Activated B cell treated with CpG ODN at 0.5 μM for 24 hours (primary cell): ENCODE measurements around the gene GPR180. TPM values are rescaled to one million over a fixed set of nuclear protein-coding genes. Genes with fewer than 3 reads are reported as not detected.
A peak's percentile ranks its signal among the peaks of the same experiment; 100 is the strongest.

Experiments
- ATAC-seq: fragments of 200-7000 bp; cut with Tn5 transposase; one replicate; pipeline ENCODE4 v1.10.0; 2021; ENCODE audit warnings: low read depth, mild to moderate bottlenecking, moderate library complexity
- CTCF ChIA-PET: fragments of 350-600 bp; sonication (Branson Sonifier 250); formaldehyde crosslinking; loops from one replicate; lab custom pipeline; 2021; ENCODE audit warnings: antibody characterized with exemption; lab: Charles Lee
- POLR2A ChIA-PET: fragments of 350-600 bp; sonication (Branson Sonifier 250); formaldehyde crosslinking; loops from one replicate; lab custom pipeline; 2021; ENCODE audit warnings: antibody characterized with exemption; lab: Charles Lee
- DNase-seq: peaks from one replicate; pipeline ENCODE4 v3.0.0; 2022
- H3K27ac Mint-ChIP-seq: one replicate; pipeline ENCODE4 v1.8.0; 2020; ENCODE audit warnings: mixed read lengths
- H3K27me3 Mint-ChIP-seq: one replicate; pipeline ENCODE4 v1.8.0; 2021; ENCODE audit warnings: mixed read lengths
- H3K36me3 Mint-ChIP-seq: one replicate; pipeline ENCODE4 v1.8.0; 2021; ENCODE audit warnings: low read depth, mixed read lengths
- H3K4me1 Mint-ChIP-seq: one replicate; pipeline ENCODE4 v1.8.0; 2021; ENCODE audit warnings: mixed read lengths
- H3K4me3 Mint-ChIP-seq: one replicate; pipeline ENCODE4 v1.8.0; 2020; ENCODE audit warnings: mild to moderate bottlenecking, mixed read lengths
- H3K9me3 Mint-ChIP-seq: one replicate; pipeline ENCODE4 v1.8.0; 2020; ENCODE audit warnings: mixed read lengths
- CTCF ChIP-seq: fragments of 200-600 bp; IDR thresholded peaks from one replicate; pipeline ENCODE4 v1.8.0; 2022; ENCODE audit warnings: antibody characterized with exemption, mild to moderate bottlenecking
- intact Hi-C: fragments of 100-400 bp; cut with micrococcal nuclease; formaldehyde crosslinking; loops from one replicate; pipeline ENCODE4 v1.15.1; 2024
- total RNA-seq: library from RNA; stranded (reverse); gene quantifications from 2 replicates; pipeline ENCODE4 v1.2.3, GENCODE V29; 2022

Gene GPR180
- total RNA-seq: 4.2 and 5.1 TPM in 2 replicates

GRCh38 chr13:94601446-94602431 is at the start of gene GPR180:
TSS of gene GPR180 (plus strand) at chr13:94601857. CDS start at chr13:94601928, 71 bp downstream.
- intact Hi-C loops: loop anchor here (1.0 kb wide), 1 partner anchor 52 kb away; no protein-coding TSS in a partner anchor
- ChIA-PET POLR2A (interaction anchor here (0.7 to 4.2 kb wide), 2 partner anchors 9 to 52 kb away, joined by 3 to 50 read pairs; no protein-coding TSS in a partner anchor), CTCF (interaction anchor here (0.9 to 1.9 kb wide), 2 partner anchors 15 to 52 kb away, joined by 3 to 5 read pairs; no protein-coding TSS in a partner anchor)
- Mint-ChIP-seq H3K27ac (peak within 1 kb of the TSS; percentile 87), H3K4me1 (peaks cover 18% of the 10 kb centered on the region), H3K27me3 (no peaks in the 10 kb centered on the region), H3K9me3 (peaks cover 2% of the 10 kb centered on the region), H3K4me3 (peak within 1 kb of the TSS; percentile 86), H3K36me3 (peaks cover 15% of the 10 kb centered on the region)
- ATAC-seq (peak; percentile 99), DNase-seq (peak; percentile 80)
- no peak for TF ChIP-seq CTCF

GRCh38 chr13:94552095-94552494 is 49.6 kb upstream of the GPR180 start:
- peaks cover 5% of the 10 kb centered on the region for H3K36me3 Mint-ChIP-seq
- peaks cover 4% of the 10 kb centered on the region for H3K27me3 Mint-ChIP-seq
- no peak for ATAC-seq
- H3K4me3 Mint-ChIP-seq: no peak overlapping the region
- intact Hi-C loops: no loop called here
- H3K27ac Mint-ChIP-seq: no peak overlapping the region
- ChIA-PET POLR2A (no interaction called here), CTCF (interaction anchor here (1.1 to 1.2 kb wide), 2 partner anchors 44 to 65 kb away, joined by 3 to 4 read pairs; partner anchors contain the start of gene TGDS)
- no peaks in the 10 kb centered on the region for H3K9me3 Mint-ChIP-seq
- no peak for TF ChIP-seq CTCF
- no peak for DNase-seq
- H3K4me1 Mint-ChIP-seq: peaks cover 28% of the 10 kb centered on the region

GRCh38 chr13:94553766-94554165 is 47.9 kb upstream of the GPR180 start:
- no peak for ATAC-seq
- H3K9me3 Mint-ChIP-seq: no peaks in the 10 kb centered on the region
- no peak overlapping the region for H3K4me3 Mint-ChIP-seq
- H3K4me1 Mint-ChIP-seq: peaks cover 16% of the 10 kb centered on the region
- CTCF ChIA-PET: no interaction called here
- POLR2A ChIA-PET: no interaction called here
- intact Hi-C loops: no loop called here
- DNase-seq: no peak
- H3K27ac Mint-ChIP-seq: no peak overlapping the region
- peaks cover 4% of the 10 kb centered on the region for H3K27me3 Mint-ChIP-seq
- H3K36me3 Mint-ChIP-seq: peaks cover 5% of the 10 kb centered on the region
- no peak for TF ChIP-seq CTCF

- CTCF ChIA-PET: no interaction called here
- POLR2A ChIA-PET: no interaction called here
- H3K36me3 Mint-ChIP-seq: no peaks in the 10 kb centered on the region
- ATAC-seq (no peak), DNase-seq (no peak)
- H3K9me3 Mint-ChIP-seq: no peaks in the 10 kb centered on the region
- no peak overlapping the region for H3K27ac Mint-ChIP-seq
- no peaks in the 10 kb centered on the region for H3K27me3 Mint-ChIP-seq
- H3K4me1 Mint-ChIP-seq: peaks cover 7% of the 10 kb centered on the region
- no peak overlapping the region for H3K4me3 Mint-ChIP-seq
- TF ChIP-seq CTCF: no peak
- intact Hi-C loops: no loop called here
These were observed 45.6 kb upstream of the GPR180 start for GRCh38 chr13:94556041-94556440.

GRCh38 chr13:94556621-94557020 is 45.0 kb upstream of the GPR180 start:
- CTCF ChIA-PET: no interaction called here
- H3K27ac Mint-ChIP-seq: no peak overlapping the region

More at GRCh38 chr13:94556621-94557020, 45.0 kb upstream of the GPR180 start:
- TF ChIP-seq CTCF: no peak
- no peak overlapping the region for H3K4me3 Mint-ChIP-seq
- intact Hi-C loops: no loop called here
- no peaks in the 10 kb centered on the region for H3K27me3 Mint-ChIP-seq
- no peaks in the 10 kb centered on the region for H3K9me3 Mint-ChIP-seq
- no peak for ATAC-seq
- DNase-seq: no peak
- no peaks in the 10 kb centered on the region for H3K36me3 Mint-ChIP-seq
- POLR2A ChIA-PET: no interaction called here
- H3K4me1 Mint-ChIP-seq: peaks cover 2% of the 10 kb centered on the region
